Ishikawa (cell line): ENCODE results near the gene RSPH9.

Source experiments
- CEBPB ChIP-seq: IDR thresholded peaks from 2 replicates; pipeline ENCODE4 v1.6.1; 2012
- EP300 ChIP-seq: IDR thresholded peaks from 2 replicates; pipeline ENCODE4 v1.6.1; 2012; ENCODE audit warnings: borderline replicate concordance
- FOXM1 ChIP-seq: IDR thresholded peaks from 2 replicates; pipeline ENCODE4 v1.6.1; 2012; ENCODE audit warnings: low read depth, borderline replicate concordance
- MAX ChIP-seq: IDR thresholded peaks from 2 replicates; pipeline ENCODE4 v1.6.1; 2012
- NFIC ChIP-seq: IDR thresholded peaks from 2 replicates; pipeline ENCODE4 v1.6.1; 2012
- RAD21 ChIP-seq: IDR thresholded peaks from 2 replicates; pipeline ENCODE4 v1.6.1; 2012; ENCODE audit warnings: low read depth
- TAF1 ChIP-seq: IDR thresholded peaks from 2 replicates; pipeline ENCODE4 v1.6.1; 2012; ENCODE audit warnings: low read depth, mild to moderate bottlenecking
- TEAD4 ChIP-seq: IDR thresholded peaks from 2 replicates; pipeline ENCODE4 v1.6.1; 2012
- YY1 ChIP-seq: IDR thresholded peaks from 2 replicates; pipeline ENCODE4 v1.6.1; 2012; ENCODE audit warnings: low read depth
- ZBTB7A ChIP-seq: IDR thresholded peaks from 2 replicates; pipeline ENCODE4 v1.6.1; 2012; ENCODE audit warnings: low read depth

- TF ChIP-seq TEAD4 (no peak), MAX (no peak), ZBTB7A (no peak), RAD21 (no peak), YY1 (no peak), FOXM1 (no peak), TAF1 (no peak), EP300 (no peak), NFIC (no peak), CEBPB (no peak)
Measured at GRCh38 chr6:43679057-43679456, 34.2 kb downstream of the RSPH9 start.
